ENCODE measurements around the gene MYD88.

The MYD88 gene

DNA sequence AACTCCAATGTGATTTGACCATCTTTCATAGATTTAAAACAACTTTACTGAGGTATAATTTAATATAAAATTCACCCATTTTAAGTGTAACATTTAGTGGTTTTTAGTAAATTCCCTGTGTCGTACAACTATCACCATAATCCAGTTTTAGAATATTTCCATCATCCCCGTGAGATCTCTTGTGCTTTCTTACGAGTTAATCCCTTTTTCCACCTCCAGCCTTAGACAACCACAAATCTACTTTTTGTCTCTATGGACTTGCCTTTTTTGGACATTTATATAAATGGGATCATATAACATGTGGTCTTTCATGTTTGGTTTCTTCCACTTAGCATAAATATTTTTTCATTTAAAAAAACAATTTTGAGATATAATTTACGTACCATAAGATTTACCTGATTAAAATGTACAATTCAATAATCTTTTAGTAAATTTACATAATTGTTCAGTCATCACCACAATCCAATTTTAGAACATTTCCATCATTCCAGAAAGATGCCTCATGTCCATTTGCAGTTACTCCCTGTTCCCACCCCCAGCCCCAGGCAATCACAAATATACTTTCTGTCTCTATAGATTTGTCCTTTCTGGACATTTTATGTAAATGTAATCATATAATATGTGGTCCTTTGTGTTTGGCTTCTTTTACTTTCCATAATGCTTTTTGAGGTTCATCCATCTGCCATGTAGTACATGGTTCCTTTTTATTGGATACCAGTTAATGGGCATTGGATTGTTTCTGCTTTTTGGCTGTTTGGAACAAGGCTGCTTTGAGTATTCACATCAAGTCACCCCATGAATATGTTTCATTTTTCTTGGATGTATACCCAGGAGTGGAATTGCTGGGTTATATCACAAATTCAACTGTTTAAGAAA lies 29.9 kb downstream of the MYD88 start:
- no peak for DNase-seq

DNA sequence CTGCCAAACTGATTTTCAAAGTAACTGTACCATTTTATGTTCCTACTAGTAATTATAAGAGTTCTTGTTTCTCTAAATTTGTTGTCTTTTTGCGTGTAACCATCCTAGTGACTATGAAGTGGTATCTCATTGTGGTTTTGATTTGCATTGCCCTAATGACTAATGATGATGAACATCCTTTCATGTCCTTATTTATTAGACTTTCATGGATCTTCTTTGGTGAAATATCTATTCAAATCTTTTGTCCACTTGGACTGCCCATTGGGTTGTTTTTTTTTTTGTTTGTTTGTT lies 30.5 kb downstream of the MYD88 start:
- DNase-seq: peak; percentile 51

DNA sequence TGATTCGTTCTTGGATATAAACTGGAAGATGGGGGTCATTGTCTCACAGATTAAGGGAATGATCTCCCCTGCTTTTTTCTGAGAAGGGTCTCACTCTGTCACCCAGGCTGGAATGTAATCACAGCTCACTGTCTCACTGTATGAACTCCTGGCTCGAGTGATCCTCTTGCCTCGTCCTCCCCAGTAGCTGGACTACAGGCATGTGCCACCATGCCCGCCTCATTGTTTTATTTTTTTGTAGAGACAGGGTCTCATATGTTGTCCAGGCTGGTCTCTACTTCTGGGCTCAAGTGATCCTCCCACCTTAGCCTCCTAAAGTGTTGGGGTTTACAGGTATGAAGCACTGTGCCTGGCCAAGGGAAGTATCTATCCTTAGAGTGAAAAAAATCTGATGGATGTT lies 32.3 kb downstream of the MYD88 start:
- no peak for DNase-seq

DNA sequence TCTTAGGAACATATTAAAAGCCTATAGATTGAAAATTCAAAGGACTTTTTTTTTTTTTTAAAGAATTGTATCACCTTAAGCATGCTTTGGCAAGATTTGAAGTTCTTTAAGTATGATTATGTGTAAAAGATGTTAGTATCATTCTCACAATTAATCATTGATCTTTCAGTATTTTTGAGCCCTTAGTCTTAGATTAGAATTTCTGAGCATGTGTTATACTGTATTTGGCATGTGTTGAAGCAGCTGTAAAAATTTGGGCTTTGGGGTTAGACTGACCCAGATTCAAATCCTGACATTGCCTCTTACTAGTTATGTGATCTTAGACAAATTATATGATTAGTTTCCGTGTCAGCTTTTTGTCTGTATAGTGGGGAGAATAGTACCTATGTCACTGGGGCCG lies 33.2 kb downstream of the MYD88 start:
- peak; percentile 28 for DNase-seq

DNA sequence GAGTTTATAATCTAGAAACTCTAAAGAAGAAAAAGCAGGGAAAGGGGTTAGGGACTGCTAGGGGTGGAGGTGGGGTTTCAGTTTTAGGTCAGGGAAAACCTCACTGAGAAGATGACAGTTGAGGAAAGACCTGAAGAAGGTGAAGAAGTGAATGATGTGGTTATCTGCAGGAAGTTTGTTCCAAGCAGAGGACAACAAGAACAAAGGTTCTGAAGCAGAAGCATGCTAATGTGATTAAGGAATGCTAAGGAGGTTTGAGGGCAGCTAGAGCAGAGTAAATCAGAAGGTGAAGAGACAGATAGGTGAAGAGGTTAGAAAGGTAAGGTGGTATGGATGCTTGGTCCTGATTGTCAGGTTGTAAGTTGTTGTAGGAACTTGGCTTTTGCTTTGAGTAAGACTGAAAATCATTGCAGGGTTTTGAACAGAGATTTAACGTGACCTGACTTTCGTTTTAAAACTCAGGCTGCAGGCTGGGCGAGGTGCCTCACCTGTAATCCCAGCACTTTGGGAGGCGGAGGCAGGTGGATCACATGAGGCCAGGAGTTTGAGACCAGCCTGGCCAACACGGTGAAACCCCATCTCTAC lies 35.5 kb downstream of the MYD88 start:
- DNase-seq: peak; percentile 49

DNA sequence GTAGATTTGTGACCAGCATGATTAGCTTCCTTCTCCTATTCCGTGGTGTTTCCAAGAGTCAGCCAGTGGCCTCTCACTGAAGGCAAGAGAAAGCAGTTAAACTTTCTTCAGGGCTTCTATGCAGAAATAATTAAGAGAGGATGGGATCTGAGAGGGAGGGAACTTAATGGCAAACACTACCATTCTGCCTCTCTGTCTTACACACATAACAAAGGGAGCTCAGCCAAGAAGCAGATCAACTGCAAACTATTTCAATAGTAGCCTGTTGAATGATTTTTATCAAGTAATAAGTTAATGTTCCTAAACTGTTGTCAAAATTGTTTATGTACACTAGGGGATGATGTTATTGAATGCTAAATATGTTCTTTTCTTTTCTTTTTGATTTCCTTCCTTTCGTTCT lies 38.7 kb downstream of the MYD88 start:
- DNase-seq: no peak

DNA sequence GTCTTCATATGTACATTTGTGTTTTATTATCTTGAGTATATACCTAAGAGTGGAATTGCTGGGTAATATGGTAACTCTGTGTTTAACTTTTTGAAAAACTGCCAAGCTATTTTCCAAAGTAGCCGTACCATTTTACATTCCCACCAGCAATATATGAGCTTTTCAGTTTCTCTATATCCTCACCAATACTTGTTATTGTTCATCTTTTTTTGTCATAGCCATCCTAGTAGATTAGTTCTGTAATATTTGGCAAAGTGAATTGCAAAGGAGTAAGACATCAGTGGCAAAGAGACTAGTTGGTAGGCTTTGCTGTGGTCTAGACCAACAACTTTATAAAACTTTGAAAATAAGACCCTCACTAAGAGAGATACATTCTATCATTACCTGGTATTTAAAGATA lies 48.3 kb downstream of the MYD88 start:
- no peak for DNase-seq

DNA sequence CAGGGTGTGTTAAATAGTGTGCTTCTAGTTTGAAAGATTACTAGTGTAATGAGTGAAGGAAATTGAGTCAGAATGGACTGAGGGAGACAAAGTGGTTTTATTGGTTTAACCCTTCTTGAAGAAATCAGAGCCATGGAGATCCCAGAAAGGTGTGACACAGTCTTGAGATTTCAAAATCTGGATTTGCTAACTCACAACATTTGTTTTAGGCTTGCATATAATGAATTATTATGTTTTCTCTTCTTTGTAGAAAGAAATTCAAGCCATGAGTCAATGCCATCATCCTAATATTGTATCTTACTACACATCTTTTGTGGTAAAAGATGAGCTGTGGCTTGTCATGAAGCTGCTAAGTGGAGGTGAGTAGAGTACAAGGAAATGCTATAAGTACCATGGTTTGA lies 52.0 kb downstream of the MYD88 start:
- peak; percentile 47 for DNase-seq
